B cell (primary cell): ENCODE measurements around the gene AHDC1. TPM values are rescaled to one million over a fixed set of nuclear protein-coding genes. Genes with fewer than 3 reads are reported as not detected.
A peak's percentile ranks its signal among the peaks of the same experiment; 100 is the strongest.

Source experiments
- ATAC-seq: fragments of 200-7000 bp; cut with Tn5 transposase; one replicate; pipeline ENCODE4 v1.10.0; 2021; ENCODE audit warnings: low read depth, mild to moderate bottlenecking, moderate number of reproducible peaks, moderate library complexity
- CTCF ChIA-PET: fragments of 350-600 bp; sonication (Branson Sonifier 250); formaldehyde crosslinking; loops from one replicate; lab custom pipeline; 2021; ENCODE audit warnings: antibody characterized with exemption, inconsistent platforms; lab: Charles Lee
- POLR2A ChIA-PET: fragments of 350-600 bp; sonication (Branson Sonifier 250); formaldehyde crosslinking; loops from one replicate; lab custom pipeline; 2021; ENCODE audit warnings: antibody characterized with exemption; lab: Charles Lee
- DNase-seq: peaks from one replicate; pipeline ENCODE4 v3.0.0; 2013
- H2AFZ ChIP-seq: 2 replicates; pipeline ENCODE4 v1.6.1; 2012; ENCODE audit warnings: mild to moderate bottlenecking, low read depth, low read length; ENCODE audit not compliant: insufficient read depth, poor library complexity, severe bottlenecking
- H3K27ac ChIP-seq, 2 donors: 1 replicate in 1 of 2; 2 replicates in 1 of 2; pipeline ENCODE4 v1.5.1; 2012 to 2013; ENCODE audit warnings: low read length in 2 of 2, mild to moderate bottlenecking in 2 of 2, moderate library complexity in 1 of 2
- H3K27me3 ChIP-seq, 4 experiments: fragments of 200-600 bp in 1 of 4; sonication (generic) in 1 of 4; replicated peaks in 1 of 4; 1 replicate in 2 of 4; 2 replicates in 2 of 4; pipeline versions ENCODE4 v1.6.1 to v1.7.0; 2013 to 2016; ENCODE audit warnings: low read length in 3 of 4, mild to moderate bottlenecking in 2 of 4, mixed read lengths in 1 of 4, moderate library complexity in 1 of 4; ENCODE audit not compliant: insufficient read depth in 4 of 4, control insufficient read depth in 3 of 4; ENCODE audit errors: control extremely low read depth in 1 of 4
- H3K36me3 ChIP-seq, 2 experiments: replicated peaks in 1 of 2; 1 replicate in 1 of 2; 2 replicates in 1 of 2; pipeline versions ENCODE4 v1.6.1 to v1.7.1; 2013; ENCODE audit warnings: low read length in 1 of 2; ENCODE audit not compliant: insufficient read depth in 2 of 2, control insufficient read depth in 1 of 2; ENCODE audit errors: control extremely low read depth in 1 of 2, extremely low read depth in 1 of 2
- H3K4me1 ChIP-seq, 2 donors: fragments of 200-600 bp in 1 of 2; sonication (generic) in 1 of 2; 1 replicate in 1 of 2; 2 replicates in 1 of 2; pipeline versions ENCODE4 v1.5.1 to v1.6.1; 2013 to 2017; ENCODE audit warnings: low read length in 2 of 2; ENCODE audit not compliant: control insufficient read depth in 2 of 2, insufficient read depth in 2 of 2
- H3K4me2 ChIP-seq: replicated peaks from 2 replicates; pipeline ENCODE3; 2012; ENCODE audit warnings: mild to moderate bottlenecking, low read depth, low read length; ENCODE audit not compliant: poor library complexity, severe bottlenecking
- H3K4me3 ChIP-seq, 5 experiments: fragments of 200-600 bp in 1 of 5; sonication (generic) in 1 of 5; 1 replicate in 3 of 5; 2 replicates in 2 of 5; pipeline versions ENCODE4 v1.5.1 to v1.7.0; 2011 to 2016; ENCODE audit warnings: low read length in 4 of 5, mild to moderate bottlenecking in 4 of 5, low read depth in 2 of 5, control low read depth in 1 of 5, moderate library complexity in 1 of 5; ENCODE audit not compliant: insufficient read depth in 1 of 5; ENCODE audit errors: control extremely low read depth in 1 of 5, extremely low read depth in 1 of 5
- H3K79me2 ChIP-seq: fragments of 200-600 bp; sonication (generic); one replicate; pipeline ENCODE4 v1.6.0; 2016; ENCODE audit warnings: low read length; ENCODE audit not compliant: control insufficient read depth, insufficient read depth
- H3K9ac ChIP-seq: fragments of 200-600 bp; sonication (generic); 2 replicates; pipeline ENCODE4 v1.6.1; 2017; ENCODE audit warnings: mild to moderate bottlenecking, low read length, moderate library complexity
- H3K9me3 ChIP-seq, 3 donors: one replicate each; pipeline versions ENCODE4 v1.6.1 to v1.7.1; 2013; ENCODE audit warnings: low read length in 2 of 3; ENCODE audit not compliant: control insufficient read depth in 2 of 3, insufficient read depth in 1 of 3; ENCODE audit errors: control extremely low read depth in 1 of 3
- H4K20me1 ChIP-seq: 2 replicates; pipeline ENCODE4 v1.6.0; 2012; ENCODE audit warnings: mild to moderate bottlenecking, low read length; ENCODE audit not compliant: insufficient read depth, control insufficient read depth, poor library complexity, severe bottlenecking
- H3K27ac Mint-ChIP-seq: one replicate; pipeline ENCODE4 v1.8.0; 2021; ENCODE audit warnings: mixed read lengths
- H3K27me3 Mint-ChIP-seq: one replicate; pipeline ENCODE4 v1.8.0; 2021; ENCODE audit warnings: mixed read lengths
- H3K4me1 Mint-ChIP-seq: one replicate; pipeline ENCODE4 v1.8.0; 2021; ENCODE audit warnings: mixed read lengths
- H3K4me3 Mint-ChIP-seq: one replicate; pipeline ENCODE4 v1.8.0; 2021; ENCODE audit warnings: mixed read lengths
- H3K9me3 Mint-ChIP-seq: one replicate; pipeline ENCODE4 v1.8.0; 2022; ENCODE audit warnings: mixed read lengths; ENCODE audit not compliant: insufficient read depth
- CTCF ChIP-seq: fragments of 200-600 bp; IDR thresholded peaks from one replicate; pipeline ENCODE4 v1.8.0; 2022; ENCODE audit warnings: antibody characterized with exemption, mild to moderate bottlenecking
- EZH2 ChIP-seq: IDR thresholded peaks from 2 replicates; pipeline ENCODE4 v1.6.1; 2012; ENCODE audit warnings: borderline replicate concordance, low read depth, mild to moderate bottlenecking, moderate library complexity, low read length; ENCODE audit not compliant: insufficient read depth, poor library complexity, severe bottlenecking
- WGBS: methylation state at CpG from one replicate; pipeline ENCODE4 v1.1.5; 2013; ENCODE audit warnings: missing lambda C conversion rate; ENCODE audit not compliant: insufficient coverage; 5-methylcytosine and 5-hydroxymethylcytosine counted together
- intact Hi-C: fragments of 100-400 bp; cut with micrococcal nuclease; formaldehyde crosslinking; loops from one replicate; pipeline ENCODE4 v1.10.0; 2022
- polyA plus RNA-seq: library from polyadenylated mRNA; depleted of rRNA; stranded (reverse); fragments of >200 nt; gene quantifications from 2 replicates; pipeline ENCODE4 v1.2.3, GENCODE V29; 2012
- total RNA-seq, 2 donors: library from RNA; stranded (reverse); fragments of 120-200 nt in 1 of 2; gene quantifications; 1 replicate in 1 of 2; 2 replicates in 1 of 2; pipeline versions ENCODE4 v1.2.3 to v1.2.4, GENCODE V29; 2013 to 2022

AHDC1 gene
- total and polyA plus RNA-seq, 2 donors (not counting 1 experiment from before 2014, with no cell fraction given), result 6.2 to 32.0 TPM

DNA sequence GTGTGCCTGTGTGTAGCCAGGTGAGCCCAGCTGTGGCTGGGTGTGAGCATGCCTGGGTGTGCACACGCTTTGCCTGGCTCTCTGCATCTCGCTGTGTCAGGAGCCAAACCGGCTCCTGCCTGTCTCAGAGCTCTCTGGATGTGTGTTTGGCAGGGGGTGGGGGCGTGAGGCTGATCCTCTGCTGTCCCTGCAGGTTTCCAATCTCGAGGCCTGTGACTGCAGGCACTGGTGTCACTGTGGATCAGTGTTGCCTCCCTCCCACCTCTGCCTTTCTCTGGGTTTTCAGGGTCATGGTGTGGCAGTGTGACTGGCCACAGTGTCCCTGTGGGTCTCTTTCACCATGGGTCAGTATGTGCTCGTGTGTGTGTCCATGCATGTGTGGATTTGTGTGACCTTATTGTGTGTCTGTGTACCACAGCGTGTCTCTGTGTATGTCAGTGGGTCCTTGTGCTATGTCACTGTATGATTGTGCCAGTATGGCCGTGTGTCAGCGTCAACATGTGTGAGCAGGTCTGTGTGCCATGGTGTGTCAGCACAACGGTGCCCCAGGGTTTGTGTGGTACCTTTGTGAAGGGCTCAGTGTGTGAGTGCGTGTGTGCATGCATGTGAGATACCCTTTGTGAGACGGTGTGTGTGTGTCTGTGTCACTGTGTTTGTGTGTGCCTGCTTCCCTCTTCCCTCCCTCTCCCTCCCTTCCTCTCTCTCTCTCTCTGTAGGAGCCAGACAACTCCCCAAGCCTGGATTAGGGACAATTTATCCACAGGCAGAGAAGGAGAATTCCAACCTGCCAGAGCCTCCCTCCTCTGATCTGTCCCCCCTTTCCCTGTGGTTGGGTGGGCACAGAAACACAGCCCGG is 43.4 kb downstream of the AHDC1 start:
- Histone ChIP-seq H3K4me3 (no peak overlapping the region), H3K36me3 (no peaks in the 10 kb centered on the region), H3K9me3 (no peaks in the 10 kb centered on the region), H3K4me2 (no peak overlapping the region), H3K4me1 (peaks cover 27 to 39% of the 10 kb centered on the region in 2 donors), H4K20me1 (peaks cover 25% of the 10 kb centered on the region), H3K79me2 (peaks cover 51% of the 10 kb centered on the region), H2AFZ (no peak overlapping the region), H3K27me3 (no peaks in the 10 kb centered on the region), H3K27ac (no peak overlapping the region), H3K9ac (no peak overlapping the region)
- Mint-ChIP-seq H3K27ac (peak overlapping the region; percentile 78), H3K4me3 (no peak overlapping the region), H3K9me3 (no peaks in the 10 kb centered on the region), H3K27me3 (no peaks in the 10 kb centered on the region), H3K4me1 (peaks cover 45% of the 10 kb centered on the region)
- intact Hi-C loops, result no loop called here
- POLR2A ChIA-PET, result interaction anchor here (1.3 kb wide), 1 partner anchor 10 kb away, joined by 3 read pairs; no protein-coding TSS in a partner anchor
- no peak for TF ChIP-seq CTCF
- TF ChIP-seq EZH2, result no peak
- CTCF ChIA-PET, result interaction anchor here (0.7 to 9.8 kb wide), 4 partner anchors 8 to 264 kb away, joined by 3 to 118 read pairs (median 43); partner anchors contain the start of gene AHDC1
- WGBS, result 95% methylated on average over 9 of the region's 13 CpGs
- DNase-seq, result no peak
- ATAC-seq, result no peak

DNA sequence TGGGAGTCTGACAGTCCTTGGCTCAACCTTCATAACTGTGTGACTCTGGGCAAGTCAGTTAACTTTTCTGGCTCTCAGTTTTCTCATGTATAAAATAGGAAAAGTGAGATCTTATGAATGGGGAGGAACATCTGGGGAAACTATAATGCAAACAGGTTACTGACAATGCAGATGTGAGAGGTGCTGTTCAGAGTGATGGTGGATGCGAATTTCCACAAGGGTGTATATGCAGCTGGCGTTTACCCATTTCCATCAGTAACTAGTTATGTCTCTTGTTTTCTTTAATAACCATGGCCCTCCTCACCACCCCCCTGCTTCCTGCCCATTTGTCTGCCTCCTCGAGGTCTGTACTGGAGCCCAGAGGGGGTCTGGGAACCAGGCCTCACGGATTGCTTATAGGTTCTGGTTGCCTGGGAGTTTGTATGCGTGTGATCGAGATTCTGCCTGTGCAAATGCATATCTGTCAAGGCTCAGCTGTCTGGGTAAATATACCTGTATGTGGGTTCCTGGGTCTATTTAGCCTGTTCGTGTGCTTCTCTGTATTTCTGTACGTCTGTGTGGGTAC is 44.4 kb downstream of the AHDC1 start:
- no peak for ATAC-seq
- peak overlapping the region; percentile 47 for H3K27ac Mint-ChIP-seq

More for the DNA sequence above, 44.4 kb downstream of the AHDC1 start:
- Histone ChIP-seq H3K79me2 (peaks cover 47% of the 10 kb centered on the region), H3K27ac (no peak overlapping the region), H4K20me1 (peaks cover 19% of the 10 kb centered on the region), H3K36me3 (no peaks in the 10 kb centered on the region), H3K4me1 (peaks cover 36 to 49% of the 10 kb centered on the region in 2 donors), H2AFZ (no peak overlapping the region), H3K9ac (no peak overlapping the region), H3K27me3 (no peaks in the 10 kb centered on the region), H3K4me2 (no peak overlapping the region), H3K4me3 (no peak overlapping the region), H3K9me3 (no peaks in the 10 kb centered on the region)
- intact Hi-C loops, result no loop called here
- DNase-seq, result no peak
- TF ChIP-seq CTCF (no peak), EZH2 (no peak)
- WGBS, result 80% methylated on average over 6 of the region's 8 CpGs
- CTCF ChIA-PET, result interaction anchor here (0.7 to 9.8 kb wide), 7 partner anchors 9 to 263 kb away, joined by 3 to 118 read pairs (median 4); partner anchors contain the start of gene AHDC1
- no peaks in the 10 kb centered on the region for H3K27me3 Mint-ChIP-seq
- no peak overlapping the region for H3K4me3 Mint-ChIP-seq
- H3K9me3 Mint-ChIP-seq, result no peaks in the 10 kb centered on the region
- peaks cover 53% of the 10 kb centered on the region for H3K4me1 Mint-ChIP-seq
- POLR2A ChIA-PET, result no interaction called here
